ENCODE measurements around the gene TRPV3.

GRCh38 chr17:3575511-3575910 lies 17.9 kb upstream of the TRPV3 start:
- TF ChIP-seq, protein P1, sequence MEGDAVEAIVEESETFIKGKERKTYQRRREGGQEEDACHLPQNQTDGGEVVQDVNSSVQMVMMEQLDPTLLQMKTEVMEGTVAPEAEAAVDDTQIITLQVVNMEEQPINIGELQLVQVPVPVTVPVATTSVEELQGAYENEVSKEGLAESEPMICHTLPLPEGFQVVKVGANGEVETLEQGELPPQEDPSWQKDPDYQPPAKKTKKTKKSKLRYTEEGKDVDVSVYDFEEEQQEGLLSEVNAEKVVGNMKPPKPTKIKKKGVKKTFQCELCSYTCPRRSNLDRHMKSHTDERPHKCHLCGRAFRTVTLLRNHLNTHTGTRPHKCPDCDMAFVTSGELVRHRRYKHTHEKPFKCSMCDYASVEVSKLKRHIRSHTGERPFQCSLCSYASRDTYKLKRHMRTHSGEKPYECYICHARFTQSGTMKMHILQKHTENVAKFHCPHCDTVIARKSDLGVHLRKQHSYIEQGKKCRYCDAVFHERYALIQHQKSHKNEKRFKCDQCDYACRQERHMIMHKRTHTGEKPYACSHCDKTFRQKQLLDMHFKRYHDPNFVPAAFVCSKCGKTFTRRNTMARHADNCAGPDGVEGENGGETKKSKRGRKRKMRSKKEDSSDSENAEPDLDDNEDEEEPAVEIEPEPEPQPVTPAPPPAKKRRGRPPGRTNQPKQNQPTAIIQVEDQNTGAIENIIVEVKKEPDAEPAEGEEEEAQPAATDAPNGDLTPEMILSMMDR (conservative IDR thresholded peaks at IDR 0.05; ENCODE audit: low read depth, low read length): no peak
- no peak for TF ChIP-seq EZH2 (IDR thresholded peaks at IDR 0.05; ENCODE audit: low read length, unreplicated experiment)
